Measurements from ENCODE around the gene TAF4.

Gene TAF4

GRCh38 chr20:61940976-61941720 lies 124.5 kb downstream of the TAF4 start:
- DNase-seq = no peak

GRCh38 chr20:61940491-61940890 lies 125.2 kb downstream of the TAF4 start:
- DNase-seq = no peak

- DNase-seq = no peak
These were observed 125.9 kb downstream of the TAF4 start for GRCh38 chr20:61939691-61940360.

DNA sequence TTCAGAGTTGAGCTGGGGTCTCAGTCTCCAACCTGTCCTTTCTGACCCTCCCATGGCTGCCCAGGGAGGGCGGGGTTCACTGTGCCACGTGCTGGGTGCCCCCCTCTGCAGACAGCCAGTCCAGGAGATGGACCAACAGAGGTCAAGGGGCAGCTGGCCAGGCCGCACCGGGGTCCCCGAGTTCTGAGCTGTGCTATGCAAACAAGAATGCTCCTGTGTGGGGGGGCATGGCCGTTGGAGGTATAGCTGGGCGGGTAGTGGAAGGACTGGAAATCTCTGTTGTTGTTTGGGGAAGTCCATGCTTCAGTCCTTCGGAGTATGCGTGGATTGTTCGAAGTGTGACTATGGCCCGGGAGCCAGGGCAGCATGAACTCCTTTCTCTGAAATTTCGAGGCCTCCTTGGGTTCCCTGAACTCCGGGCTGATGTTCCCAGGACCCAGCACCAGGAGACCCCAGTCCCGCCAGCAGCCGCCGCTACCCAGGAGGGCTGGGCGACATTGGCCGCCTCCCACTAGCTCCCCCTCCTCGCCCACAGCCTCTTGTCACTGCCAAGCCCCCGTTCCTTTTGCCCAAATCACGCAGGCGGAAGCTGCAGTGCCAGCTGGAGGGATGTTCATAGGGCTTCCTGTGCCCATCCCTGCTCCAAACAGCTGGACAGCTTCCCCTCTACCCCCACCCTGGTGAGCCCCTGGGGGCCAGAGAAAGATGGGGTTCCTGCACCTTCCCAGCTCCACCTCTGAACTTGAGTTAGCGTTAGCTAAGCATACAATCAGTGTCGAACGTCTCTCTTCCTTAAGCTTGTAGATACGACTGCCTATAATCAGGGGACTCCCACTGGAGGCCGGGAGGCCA lies 126.6 kb downstream of the TAF4 start:
- DNase-seq = no peak

DNA sequence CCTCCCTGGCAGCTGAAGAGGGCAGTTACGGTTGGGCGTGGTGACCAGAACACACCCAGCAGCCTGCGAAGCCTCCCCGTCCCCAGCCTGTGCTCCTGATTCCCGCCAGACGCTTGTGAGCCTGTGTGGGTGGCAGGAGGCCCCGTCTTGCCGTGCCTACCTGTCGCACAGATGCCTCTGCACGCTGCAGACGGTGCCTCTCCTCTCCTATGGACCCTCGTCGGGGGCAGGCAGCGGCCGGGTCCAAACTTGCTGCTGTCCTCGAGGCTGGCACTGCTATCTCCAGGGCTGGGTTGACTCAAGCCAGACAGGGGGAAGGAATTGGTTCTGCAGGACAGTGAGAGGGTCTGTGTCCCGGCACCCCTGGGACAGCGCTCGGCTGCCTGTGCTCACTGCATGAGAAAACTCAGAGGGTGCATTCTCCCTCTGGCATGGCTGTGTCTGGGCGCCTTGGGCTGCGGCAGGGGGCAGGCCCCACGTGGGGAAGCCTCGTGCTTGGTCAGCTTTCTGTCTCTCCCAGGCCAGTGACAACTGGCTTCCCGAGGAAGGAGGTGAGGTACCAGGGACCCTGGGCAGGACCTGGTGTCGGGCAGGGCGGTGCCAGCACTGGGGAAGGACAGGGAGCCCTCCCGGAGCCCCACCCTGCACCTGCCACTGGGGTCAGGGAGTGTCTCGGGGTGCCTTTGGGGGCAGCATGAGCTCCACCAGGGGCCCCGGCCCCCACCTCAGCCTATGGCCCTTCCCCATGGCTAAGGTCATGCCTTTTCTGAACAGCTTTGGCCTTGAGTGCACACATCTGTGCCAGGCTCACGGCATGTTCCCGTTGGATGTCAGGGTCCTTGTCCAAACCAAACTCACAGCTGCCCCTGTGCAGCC lies 127.5 kb downstream of the TAF4 start:
- no peak for DNase-seq

- no peak for DNase-seq
These were observed 128.3 kb downstream of the TAF4 start for GRCh38 chr20:61937146-61937962.

GRCh38 chr20:61936701-61937131 lies 129.0 kb downstream of the TAF4 start:
- no peak for DNase-seq

- no peak for DNase-seq
These were observed 129.6 kb downstream of the TAF4 start for GRCh38 chr20:61935926-61936700.

DNA sequence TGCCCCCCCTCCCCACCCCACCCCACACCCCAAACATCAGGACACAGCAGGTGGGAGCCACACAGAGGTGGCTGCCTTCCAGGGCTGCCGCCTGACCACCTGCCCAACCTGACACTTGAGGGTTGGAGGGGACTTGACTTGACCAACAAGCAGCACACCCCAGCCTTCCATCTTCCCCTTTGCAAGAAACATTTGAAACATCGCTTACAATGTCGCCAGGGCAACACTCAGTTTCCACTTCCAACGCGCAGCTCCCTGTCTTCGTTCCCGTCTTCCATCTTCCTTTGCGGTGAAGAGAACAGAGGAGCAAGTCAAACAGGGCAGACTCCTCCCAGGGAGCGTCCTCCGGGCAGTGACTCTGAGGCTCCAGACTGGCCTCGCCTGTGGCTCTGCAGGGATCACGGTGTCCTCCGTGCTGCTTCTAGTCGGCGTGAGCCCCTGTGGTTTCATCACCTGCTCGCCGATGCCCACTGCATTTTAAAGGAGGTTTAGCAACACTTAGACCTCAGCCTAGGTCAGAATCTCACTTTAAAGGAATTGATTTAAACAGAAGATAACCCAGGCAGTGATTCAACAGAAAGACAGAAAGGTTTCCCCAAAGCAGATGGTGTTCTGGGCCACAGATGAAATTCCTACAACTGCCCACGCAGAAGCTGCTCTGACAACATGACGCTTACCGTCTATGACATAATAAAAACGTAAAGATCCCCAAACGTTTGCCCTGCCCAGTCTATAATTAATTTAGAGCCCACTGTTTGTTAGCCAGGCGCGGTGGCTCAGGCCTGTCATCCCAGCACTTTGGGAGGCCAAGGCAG lies 130.8 kb downstream of the TAF4 start:
- no peak for DNase-seq

GRCh38 chr20:61933951-61934715 lies 131.5 kb downstream of the TAF4 start:
- no peak for DNase-seq

GRCh38 chr20:61933481-61933950 lies 132.2 kb downstream of the TAF4 start:
- no peak for DNase-seq

DNA sequence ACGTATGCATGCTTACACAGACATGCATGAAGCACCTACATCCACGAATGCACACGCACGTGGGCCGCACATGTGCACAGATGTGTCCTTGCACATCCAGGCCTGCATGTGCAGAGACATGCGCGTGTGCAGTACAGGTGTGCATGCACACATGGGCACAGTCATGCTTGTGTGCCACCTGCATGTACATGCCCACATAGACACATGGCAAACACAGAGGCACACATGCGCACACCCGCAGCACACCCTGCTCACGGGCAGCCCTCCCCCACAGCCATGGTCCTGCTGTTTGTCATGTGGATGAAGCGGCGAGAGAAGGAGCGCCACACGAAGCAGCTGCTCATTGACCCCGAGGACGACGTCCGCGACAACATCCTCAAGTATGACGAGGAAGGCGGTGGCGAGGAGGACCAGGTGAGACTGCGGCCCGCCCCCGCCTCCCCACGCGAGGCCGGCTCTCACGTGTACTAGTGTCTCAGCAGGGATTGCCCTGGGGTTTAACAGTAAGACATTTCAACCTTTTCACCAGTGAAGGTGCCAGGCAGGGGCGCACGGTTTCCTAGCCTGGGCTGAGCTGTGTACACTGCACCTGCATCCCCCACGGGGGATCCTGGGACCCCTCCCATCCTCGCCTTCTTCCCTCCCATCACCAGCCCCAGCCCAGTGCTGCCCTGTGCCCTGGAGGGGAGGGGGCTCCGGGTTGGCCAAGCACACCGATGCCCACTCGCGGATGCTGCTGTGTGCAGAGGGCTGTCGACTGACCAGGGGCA lies 132.8 kb downstream of the TAF4 start:
- DNase-seq = no peak

DNA sequence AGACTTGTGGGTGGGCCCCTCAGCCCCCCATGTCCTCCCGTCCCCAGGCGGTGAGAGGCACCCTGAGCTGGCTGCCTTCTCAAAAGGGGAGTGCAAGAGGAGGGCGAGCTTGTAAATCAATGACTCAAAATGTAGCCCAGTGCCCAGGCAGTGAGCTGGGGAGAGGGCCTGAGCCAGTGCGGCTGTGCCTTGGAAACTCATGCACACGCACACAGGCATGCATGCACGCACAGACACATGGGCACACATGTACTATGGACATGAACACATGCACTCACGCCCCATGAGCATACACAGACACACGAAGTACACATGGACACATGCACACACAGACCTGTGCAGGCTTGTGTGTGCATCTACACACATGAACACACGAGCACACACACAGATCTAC lies 133.5 kb downstream of the TAF4 start:
- DNase-seq = no peak

GRCh38 chr20:61931476-61932198 lies 134.0 kb downstream of the TAF4 start:
- DNase-seq = no peak

- DNase-seq = no peak
These were observed 134.8 kb downstream of the TAF4 start for GRCh38 chr20:61930776-61931475.

GRCh38 chr20:61929971-61930666 lies 135.6 kb downstream of the TAF4 start:
- DNase-seq = no peak

Data from NCI-H446 (cell line).